ENCODE results near the gene PARP11.
"Not testable (repeated sequence)": the region's sequence is repeated elsewhere in the genome, so short reads cannot be mapped to it uniquely, and the experiment has no call there.

The PARP11 gene

GRCh38 chr12:3882406-3882805 is 9.2 kb upstream of the PARP11 start:
- no peak for DNase-seq

- no peak for DNase-seq
Observed at GRCh38 chr12:3881281-3881950, 8.2 kb upstream of the PARP11 start.

GRCh38 chr12:3879846-3880245 is 6.6 kb upstream of the PARP11 start:
- no peak for DNase-seq

GRCh38 chr12:3871356-3871755 is 1.8 kb downstream of the PARP11 start:
- no peak for DNase-seq

- DNase-seq, result no peak
Observed at GRCh38 chr12:3869865-3870264, 3.3 kb downstream of the PARP11 start.

GRCh38 chr12:3869433-3869832 is 3.8 kb downstream of the PARP11 start:
- no peak for DNase-seq

- no peak for DNase-seq
Observed at GRCh38 chr12:3863756-3864155, 9.4 kb downstream of the PARP11 start.

- no peak for DNase-seq
Observed at GRCh38 chr12:3842517-3842916, 30.7 kb downstream of the PARP11 start.

- no peak for DNase-seq
Observed at GRCh38 chr12:3841783-3842182, 31.4 kb downstream of the PARP11 start.

GRCh38 chr12:3840833-3841232 is 32.4 kb downstream of the PARP11 start:
- not testable (repeated sequence) for DNase-seq

GRCh38 chr12:3839745-3840144 is 33.5 kb downstream of the PARP11 start:
- DNase-seq, result not testable (repeated sequence)

GRCh38 chr12:3838701-3839548 is 34.3 kb downstream of the PARP11 start:
- not testable (repeated sequence) for DNase-seq

GRCh38 chr12:3838076-3838475 is 35.1 kb downstream of the PARP11 start:
- no peak for DNase-seq

- DNase-seq, result no peak
Observed at GRCh38 chr12:3837049-3837448, 36.1 kb downstream of the PARP11 start.

- DNase-seq, result no peak
Observed at GRCh38 chr12:3836641-3837040, 36.6 kb downstream of the PARP11 start.

GRCh38 chr12:3835914-3836313 is 37.3 kb downstream of the PARP11 start:
- no peak for DNase-seq

GRCh38 chr12:3834774-3835173 is 38.4 kb downstream of the PARP11 start:
- DNase-seq, result no peak

- no peak for DNase-seq
Observed at GRCh38 chr12:3833670-3834310, 39.4 kb downstream of the PARP11 start.

- no peak for DNase-seq
Observed at GRCh38 chr12:3832738-3833137, 40.5 kb downstream of the PARP11 start.

- DNase-seq, result no peak
Observed at GRCh38 chr12:3828888-3829287, 44.3 kb downstream of the PARP11 start.

GRCh38 chr12:3827301-3828000 is 45.7 kb downstream of the PARP11 start:
- DNase-seq, result no peak

GRCh38 chr12:3821441-3821840 is 51.8 kb downstream of the PARP11 start:
- DNase-seq, result no peak

GRCh38 chr12:3820122-3820521 is 53.1 kb downstream of the PARP11 start:
- DNase-seq, result no peak

Measured in stimulated activated naive CD4-positive, alpha-beta T cell treated with Interleukin-2 at 50 U/mL for 16 hours (primary cell).